Esophagus (tissue), 2 donors: ENCODE measurements around the gene MAL. TPM values are rescaled to one million over a fixed set of nuclear protein-coding genes. Genes with fewer than 3 reads are reported as not detected.
"Not testable (repeated sequence)": the region's sequence is repeated elsewhere in the genome, so short reads cannot be mapped to it uniquely, and the experiment has no call there.

Experiments
- H3K27ac ChIP-seq, 2 donors: one replicate each; pipeline ENCODE4 v1.5.1; 2013; ENCODE audit warnings: low read depth in 2 of 2, mild to moderate bottlenecking in 2 of 2, inconsistent platforms in 1 of 2, low read length in 1 of 2, moderate library complexity in 1 of 2
- H3K27me3 ChIP-seq, 2 donors: one replicate each; pipeline ENCODE4 v1.6.1; 2013; ENCODE audit warnings: low read length in 2 of 2, control low read depth in 1 of 2, mild to moderate bottlenecking in 1 of 2; ENCODE audit not compliant: insufficient read depth in 2 of 2, control insufficient read depth in 1 of 2
- H3K36me3 ChIP-seq, 2 donors: one replicate each; pipeline ENCODE4 v1.6.1; 2013; ENCODE audit warnings: low read length in 1 of 2; ENCODE audit not compliant: control insufficient read depth in 2 of 2, insufficient read depth in 2 of 2
- H3K4me1 ChIP-seq, 2 donors: one replicate each; pipeline ENCODE4 v1.6.1; 2013; ENCODE audit warnings: low read length in 1 of 2; ENCODE audit not compliant: control insufficient read depth in 2 of 2, insufficient read depth in 2 of 2
- H3K4me3 ChIP-seq, 2 donors: one replicate each; pipeline ENCODE4 v1.5.1; 2013; ENCODE audit warnings: low read length in 2 of 2, mild to moderate bottlenecking in 2 of 2, low read depth in 1 of 2, moderate library complexity in 1 of 2
- H3K9me3 ChIP-seq, 2 donors: one replicate each; pipeline ENCODE4 v1.6.1; 2013; ENCODE audit warnings: mild to moderate bottlenecking in 2 of 2, low read depth in 1 of 2, low read length in 1 of 2, moderate library complexity in 1 of 2; ENCODE audit not compliant: control insufficient read depth in 2 of 2, insufficient read depth in 1 of 2
- WGBS, 2 donors: extraction: QIAGEN DNeasy Blood & Tissue Kit; methylation state at CpG; one replicate each; pipeline ENCODE4 v1.1.7; 2013; 5-methylcytosine and 5-hydroxymethylcytosine counted together
- polyA plus RNA-seq, 2 donors: library from polyadenylated mRNA; stranded (reverse); fragments of 200-250 nt; gene quantifications; one replicate each; pipeline ENCODE4 v1.2.3, GENCODE V29; 2013
- donor health status: healthy with polysubstance abuse.
- donor health status: Bipolar disorder and iron deficiency.

The MAL gene
- polyA plus RNA-seq, 2 donors = 1,481 to 3,581 TPM

GRCh38 chr2:95077861-95078603 is 52.5 kb downstream of the MAL start:
- H3K27me3 ChIP-seq = no peaks in the 10 kb centered on the region
- no peak overlapping the region for H3K4me3 ChIP-seq
- WGBS, 2 donors = 56 to 59% methylated on average over 10 of the region's 10 CpGs
- H3K36me3 ChIP-seq = no peaks in the 10 kb centered on the region
- peaks cover 2% of the 10 kb centered on the region in 2 donors for H3K4me1 ChIP-seq
- H3K9me3 ChIP-seq = no peaks in the 10 kb centered on the region
- H3K27ac ChIP-seq = no peak overlapping the region

GRCh38 chr2:95079199-95079683 is 53.7 kb downstream of the MAL start:
- 49 to 53% methylated on average over 7 of the region's 7 CpGs for WGBS, 2 donors
- Histone ChIP-seq H3K4me1 (peaks cover 2% of the 10 kb centered on the region in 2 donors), H3K27me3 (no peaks in the 10 kb centered on the region)

GRCh38 chr2:95082477-95082876 is 57.0 kb downstream of the MAL start:
- H3K27me3 ChIP-seq = no peaks in the 10 kb centered on the region
- peaks cover 0 to 2% of the 10 kb centered on the region in 2 donors for H3K4me1 ChIP-seq
- 85% methylated on average over 2 of the region's 2 CpGs for WGBS, 2 donors
- H3K36me3 ChIP-seq = peaks cover 0 to 7% of the 10 kb centered on the region in 2 donors
- no peak overlapping the region for H3K27ac ChIP-seq
- no peak overlapping the region for H3K4me3 ChIP-seq
- H3K9me3 ChIP-seq = peaks cover 0 to 3% of the 10 kb centered on the region in 2 donors

More at GRCh38 chr2:95079199-95079683, 53.7 kb downstream of the MAL start:
- Histone ChIP-seq H3K4me3 (no peak overlapping the region), H3K36me3 (no peaks in the 10 kb centered on the region), H3K9me3 (no peaks in the 10 kb centered on the region), H3K27ac (no peak overlapping the region)

GRCh38 chr2:95086017-95086416 is 60.5 kb downstream of the MAL start:
- Histone ChIP-seq H3K27me3 (no peaks in the 10 kb centered on the region), H3K9me3 (peaks cover 0 to 3% of the 10 kb centered on the region in 2 donors), H3K4me1 (peaks cover 0 to 2% of the 10 kb centered on the region in 2 donors), H3K36me3 (peaks cover 10 to 20% of the 10 kb centered on the region in 2 donors), H3K4me3 (no peak overlapping the region), H3K27ac (no peak overlapping the region)
- 85 to 94% methylated on average over 1 of the region's 1 CpG for WGBS, 2 donors

GRCh38 chr2:95087379-95087778 is 61.9 kb downstream of the MAL start:
- no peak overlapping the region for H3K4me3 ChIP-seq
- WGBS, 2 donors = 93% methylated on average over 5 of the region's 5 CpGs
- peaks cover 10 to 30% of the 10 kb centered on the region in 2 donors for H3K36me3 ChIP-seq
- H3K9me3 ChIP-seq = peaks cover 0 to 3% of the 10 kb centered on the region in 2 donors
- peaks cover 0 to 2% of the 10 kb centered on the region in 2 donors for H3K4me1 ChIP-seq
- H3K27me3 ChIP-seq = no peaks in the 10 kb centered on the region
- no peak overlapping the region for H3K27ac ChIP-seq

- Histone ChIP-seq H3K4me1 (no peaks in the 10 kb centered on the region), H3K36me3 (peaks cover 10 to 35% of the 10 kb centered on the region in 2 donors), H3K27me3 (no peaks in the 10 kb centered on the region), H3K4me3 (no peak overlapping the region), H3K9me3 (peaks cover 0 to 3% of the 10 kb centered on the region in 2 donors), H3K27ac (no peak overlapping the region)
- 95% methylated on average over 6 of the region's 6 CpGs for WGBS, 2 donors
These were observed 66.5 kb downstream of the MAL start for GRCh38 chr2:95091885-95092555.

GRCh38 chr2:95098273-95098672 is 72.8 kb downstream of the MAL start:
- not testable (repeated sequence) for H3K27ac ChIP-seq, H3K4me3 ChIP-seq, H3K36me3 ChIP-seq, H3K27me3 ChIP-seq, H3K4me1 ChIP-seq, H3K9me3 ChIP-seq
- 98% methylated on average over 5 of the region's 5 CpGs for WGBS, 2 donors

GRCh38 chr2:95099910-95100309 is 74.4 kb downstream of the MAL start:
- Histone ChIP-seq H3K4me1 (no peaks in the 10 kb centered on the region), H3K36me3 (peaks cover 3 to 10% of the 10 kb centered on the region in 2 donors), H3K27ac (no peak overlapping the region), H3K9me3 (no peaks in the 10 kb centered on the region), H3K4me3 (no peak overlapping the region), H3K27me3 (no peaks in the 10 kb centered on the region)
- WGBS, 2 donors = 90 to 92% methylated on average over 2 of the region's 2 CpGs
